MM.1S (cell line): ENCODE data around the gene PXMP2.

ENCODE experiments used
- DNase-seq: peaks from one replicate; pipeline ENCODE4 v3.0.0-alpha.2; 2015
- H2AFZ ChIP-seq: fragments of 300-600 bp; sonication (generic); 2 replicates; pipeline ENCODE4 v1.6.0; 2016; ENCODE audit warnings: antibody characterized with exemption, low read length
- H3F3A ChIP-seq: fragments of 300-600 bp; sonication (generic); 2 replicates; pipeline ENCODE4 v1.6.1; 2016; ENCODE audit warnings: mild to moderate bottlenecking, antibody characterized with exemption, low read length, moderate library complexity, mixed read lengths; ENCODE audit not compliant: insufficient read depth
- H3K27ac ChIP-seq: fragments of 300-600 bp; sonication (generic); 2 replicates; pipeline ENCODE4 v1.5.1; 2016; ENCODE audit warnings: mild to moderate bottlenecking, low read length
- H3K27me3 ChIP-seq: fragments of 300-600 bp; sonication (generic); replicated peaks from 2 replicates; pipeline ENCODE4 v1.6.0; 2016; ENCODE audit warnings: low read length; ENCODE audit not compliant: insufficient read depth
- H3K36me3 ChIP-seq: fragments of 300-600 bp; sonication (generic); replicated peaks from 2 replicates; pipeline ENCODE4 v1.6.1; 2016; ENCODE audit warnings: mild to moderate bottlenecking, low read length, mixed read lengths; ENCODE audit not compliant: insufficient read depth
- H3K4me1 ChIP-seq: fragments of 300-600 bp; sonication (generic); 2 replicates; pipeline ENCODE4 v1.6.1; 2016; ENCODE audit warnings: low read length, mixed read lengths
- H3K4me2 ChIP-seq: fragments of 300-600 bp; sonication (generic); 2 replicates; pipeline ENCODE4 v1.6.0; 2016; ENCODE audit warnings: low read depth, low read length
- H3K4me3 ChIP-seq: fragments of 300-600 bp; sonication (generic); 2 replicates; pipeline ENCODE4 v1.5.1; 2016; ENCODE audit warnings: low read length, mixed read lengths
- H3K79me2 ChIP-seq: fragments of 300-600 bp; sonication (generic); 2 replicates; pipeline ENCODE4 v1.6.1; 2016; ENCODE audit warnings: mixed run types, low read length, mixed read lengths
- H3K9ac ChIP-seq: fragments of 300-600 bp; sonication (generic); 2 replicates; pipeline ENCODE4 v1.6.1; 2016; ENCODE audit warnings: low read length, mixed read lengths
- H3K9me2 ChIP-seq: fragments of 300-600 bp; sonication (generic); replicated peaks from 2 replicates; pipeline ENCODE4 v1.6.1; 2016; ENCODE audit warnings: mild to moderate bottlenecking, low read length, mixed read lengths; ENCODE audit not compliant: insufficient read depth
- H3K9me3 ChIP-seq: fragments of 300-600 bp; sonication (generic); replicated peaks from 2 replicates; pipeline ENCODE4 v1.6.1; 2016; ENCODE audit warnings: mild to moderate bottlenecking, low read length, mixed read lengths; ENCODE audit not compliant: insufficient read depth
- H4K20me1 ChIP-seq: fragments of 300-600 bp; sonication (generic); 2 replicates; pipeline ENCODE4 v1.6.1; 2016; ENCODE audit warnings: mild to moderate bottlenecking, low read length, moderate library complexity, mixed read lengths; ENCODE audit not compliant: insufficient read depth
- CTCF ChIP-seq: fragments of 300-600 bp; sonication (generic); IDR thresholded peaks from 2 replicates; pipeline ENCODE4 v1.5.1; 2016; ENCODE audit warnings: antibody characterized with exemption, low read length, mixed read lengths
- EZH2 ChIP-seq: fragments of 300-600 bp; sonication (generic); optimal IDR thresholded peaks from 2 replicates; pipeline ENCODE3; 2017; ENCODE audit warnings: low read depth, mild to moderate bottlenecking, antibody characterized with exemption, low read length, mixed read lengths
- EZH2phosphoT487 ChIP-seq: fragments of 300-600 bp; sonication (generic); IDR thresholded peaks from 2 replicates; pipeline ENCODE4 v1.6.1; 2018; ENCODE audit warnings: antibody characterized with exemption, low read length

The PXMP2 gene

GRCh38 chr12:132662901-132663755 is 24.3 kb upstream of the PXMP2 start:
- no peak overlapping the region for H3K27ac ChIP-seq
- TF ChIP-seq EZH2phosphoT487, result no peak
- no peak for TF ChIP-seq EZH2
- TF ChIP-seq CTCF, result no peak
- H3K4me3 ChIP-seq, result no peak overlapping the region
- no peaks in the 10 kb centered on the region for H3K36me3 ChIP-seq
- no peaks in the 10 kb centered on the region for H3K9me2 ChIP-seq
- H3K9ac ChIP-seq, result no peak overlapping the region
- no peak overlapping the region for H3K4me2 ChIP-seq
- H4K20me1 ChIP-seq, result no peaks in the 10 kb centered on the region
- H3K9me3 ChIP-seq, result no peaks in the 10 kb centered on the region
- no peak for DNase-seq
- no peaks in the 10 kb centered on the region for H3F3A ChIP-seq
- H3K4me1 ChIP-seq, result no peaks in the 10 kb centered on the region
- no peak overlapping the region for H2AFZ ChIP-seq
- no peaks in the 10 kb centered on the region for H3K27me3 ChIP-seq
- H3K79me2 ChIP-seq, result no peaks in the 10 kb centered on the region

GRCh38 chr12:132664206-132665148 is 22.9 kb upstream of the PXMP2 start:
- Histone ChIP-seq H2AFZ (no peak overlapping the region), H3K9ac (no peak overlapping the region), H3K27ac (no peak overlapping the region), H3K9me3 (no peaks in the 10 kb centered on the region), H3K79me2 (no peaks in the 10 kb centered on the region), H3K9me2 (no peaks in the 10 kb centered on the region), H4K20me1 (no peaks in the 10 kb centered on the region), H3K4me2 (no peak overlapping the region), H3K4me1 (no peaks in the 10 kb centered on the region), H3F3A (no peaks in the 10 kb centered on the region), H3K36me3 (no peaks in the 10 kb centered on the region), H3K27me3 (no peaks in the 10 kb centered on the region), H3K4me3 (no peak overlapping the region)
- no peak for DNase-seq
- TF ChIP-seq CTCF, result no peak
- no peak for TF ChIP-seq EZH2phosphoT487
- TF ChIP-seq EZH2, result no peak

- DNase-seq, result no peak
- no peaks in the 10 kb centered on the region for H3K36me3 ChIP-seq
- H3K4me2 ChIP-seq, result no peak overlapping the region
- no peaks in the 10 kb centered on the region for H3K27me3 ChIP-seq
- H4K20me1 ChIP-seq, result no peaks in the 10 kb centered on the region
- no peak overlapping the region for H2AFZ ChIP-seq
- no peaks in the 10 kb centered on the region for H3K4me1 ChIP-seq
- H3K9ac ChIP-seq, result no peak overlapping the region
- no peak overlapping the region for H3K27ac ChIP-seq
- TF ChIP-seq EZH2 (no peak), CTCF (no peak), EZH2phosphoT487 (no peak)
- no peaks in the 10 kb centered on the region for H3K9me3 ChIP-seq
- H3K4me3 ChIP-seq, result no peak overlapping the region
- H3F3A ChIP-seq, result no peaks in the 10 kb centered on the region
- no peaks in the 10 kb centered on the region for H3K9me2 ChIP-seq
- no peaks in the 10 kb centered on the region for H3K79me2 ChIP-seq
Observed at GRCh38 chr12:132665149-132665491, 22.3 kb upstream of the PXMP2 start.
